Hindlimb muscle (tissue), 1 donor: ENCODE results near the gene NOTO. TPM values are rescaled to one million over a fixed set of nuclear protein-coding genes. Genes with fewer than 3 reads are reported as not detected.

Source experiments
- DNase-seq: peaks from one replicate; pipeline ENCODE4 v3.0.0-alpha.2; 2013
- polyA plus RNA-seq: library from polyadenylated mRNA; unstranded; fragments of 120-200 nt; gene quantifications from one replicate; pipeline ENCODE4 v1.2.1, GENCODE V29; 2013; ENCODE audit not compliant: insufficient read length

The NOTO gene
- polyA plus RNA-seq, 1 donor = not detected

GRCh38 chr2:73257425-73258125 is 55.2 kb downstream of the NOTO start:
- no peak for DNase-seq

GRCh38 chr2:73258186-73258912 is 56.0 kb downstream of the NOTO start:
- DNase-seq = no peak

GRCh38 chr2:73258913-73259215 is 56.5 kb downstream of the NOTO start:
- DNase-seq = no peak

DNA sequence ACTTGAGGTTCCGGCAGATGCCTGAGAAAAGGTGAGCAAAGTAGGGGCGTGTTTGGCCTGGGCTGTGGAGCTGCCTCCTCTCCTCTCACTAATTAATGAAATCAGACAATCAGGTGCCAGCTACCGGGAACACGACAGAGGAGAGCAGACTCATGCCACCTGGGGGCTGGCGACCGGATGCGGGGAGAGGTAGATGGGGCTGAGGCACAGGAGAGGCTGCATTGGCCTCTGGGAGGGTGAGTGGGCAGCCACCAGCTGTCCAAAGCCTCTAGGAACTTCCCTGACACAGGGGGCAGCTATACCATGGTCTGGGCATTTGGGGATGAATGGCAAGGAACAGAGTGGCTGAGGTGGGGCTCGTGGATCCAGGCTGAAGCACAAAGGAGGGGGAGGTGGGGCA is 56.9 kb downstream of the NOTO start:
- DNase-seq = no peak

DNA sequence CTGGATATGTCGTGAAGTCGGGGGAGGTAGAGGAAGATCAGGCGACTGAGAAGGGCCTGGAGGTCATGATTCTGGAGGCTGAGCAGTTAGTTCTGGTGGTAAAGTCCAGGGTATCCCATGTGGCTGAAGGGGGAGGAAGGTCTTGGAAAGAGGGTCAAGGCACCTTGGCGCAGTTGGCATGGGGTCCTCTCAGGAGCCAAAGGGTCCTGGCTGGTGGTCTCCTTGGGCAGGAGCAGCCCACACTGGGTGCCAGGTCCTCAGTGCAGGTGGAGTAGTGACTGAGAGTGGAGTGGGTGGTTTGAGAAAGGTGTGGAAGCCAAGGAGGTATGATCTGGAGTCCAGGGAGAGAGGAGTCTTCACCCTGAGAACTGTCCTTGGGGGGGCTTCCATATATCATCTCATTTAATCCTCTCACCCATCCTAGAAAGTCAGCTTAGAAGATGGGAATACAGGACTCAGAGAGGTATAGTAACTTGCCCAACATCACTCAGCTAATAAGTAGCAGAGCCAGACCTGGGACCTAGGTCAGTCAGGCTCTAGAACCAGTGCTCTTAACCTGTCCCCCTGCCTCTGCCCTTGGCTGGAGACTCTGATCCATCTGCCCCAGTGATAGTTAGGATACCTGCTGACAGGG is 57.4 kb downstream of the NOTO start:
- no peak for DNase-seq

GRCh38 chr2:73260338-73260984 is 58.1 kb downstream of the NOTO start:
- no peak for DNase-seq

Other genes starting within 250 kb of the NOTO start
- gene SFXN5, start 130.9 kb upstream of the NOTO start, polyA plus RNA-seq = 6.4 TPM
- gene RAB11FIP5, start 89.6 kb upstream of the NOTO start, polyA plus RNA-seq = 18.8 TPM
- 35.2 TPM for gene SMYD5, start 11.7 kb downstream of the NOTO start, polyA plus RNA-seq
- 33.0 TPM for gene PRADC1, start 30.7 kb downstream of the NOTO start, polyA plus RNA-seq
- 174 TPM for gene CCT7, start 31.7 kb downstream of the NOTO start, polyA plus RNA-seq
- 0.23 TPM for gene FBXO41, start 81.9 kb downstream of the NOTO start, polyA plus RNA-seq
- not detected for gene EGR4, start 91.0 kb downstream of the NOTO start, polyA plus RNA-seq
- gene ALMS1, start 183.3 kb downstream of the NOTO start, polyA plus RNA-seq = 16.6 TPM